Esophagus squamous epithelium (tissue), 4 donors: Measurements from ENCODE around the gene RHD.
"Not testable (repeated sequence)": the region's sequence is repeated elsewhere in the genome, so short reads cannot be mapped to it uniquely, and the experiment has no call there.

Experiments
- POLR2A ChIP-seq, 4 donors: fragments of 450-650 bp; IDR thresholded peaks; one replicate each; pipeline ENCODE4 v1.6.1; 2017; ENCODE audit warnings: antibody characterized with exemption in 4 of 4, mild to moderate bottlenecking in 4 of 4, moderate library complexity in 3 of 4
- TF ChIP-seq, protein P1 (sequence below), 6 experiments: fragments of 450-650 bp in 4 of 6; fragments of 200-600 bp in 2 of 6; sonication (generic) in 2 of 6; IDR thresholded peaks; one replicate each; pipeline ENCODE4 v1.5.1; 2016 to 2019; ENCODE audit warnings: antibody characterized with exemption in 6 of 6, mild to moderate bottlenecking in 4 of 6, moderate library complexity in 4 of 6

DNA sequence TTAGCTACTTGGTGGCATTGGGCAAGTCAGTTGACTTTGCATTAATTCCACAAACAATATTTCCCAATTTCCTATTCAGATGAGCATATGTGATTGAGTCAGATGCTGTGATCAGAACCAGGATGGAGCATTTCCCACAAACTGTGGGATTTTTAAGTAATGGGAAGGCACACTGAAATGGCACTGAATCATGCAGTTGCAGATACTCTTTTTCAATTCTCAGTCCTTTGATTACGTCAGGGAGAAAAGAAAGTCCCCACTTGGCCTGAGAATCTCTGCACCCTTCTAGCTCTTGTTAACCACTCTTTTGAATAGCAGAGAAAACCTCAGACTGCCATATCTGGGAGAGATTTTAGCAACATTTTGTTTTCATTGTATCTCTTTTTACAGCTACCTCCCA is 36.8 kb downstream of the RHD start:
- TF ChIP-seq, protein P1, sequence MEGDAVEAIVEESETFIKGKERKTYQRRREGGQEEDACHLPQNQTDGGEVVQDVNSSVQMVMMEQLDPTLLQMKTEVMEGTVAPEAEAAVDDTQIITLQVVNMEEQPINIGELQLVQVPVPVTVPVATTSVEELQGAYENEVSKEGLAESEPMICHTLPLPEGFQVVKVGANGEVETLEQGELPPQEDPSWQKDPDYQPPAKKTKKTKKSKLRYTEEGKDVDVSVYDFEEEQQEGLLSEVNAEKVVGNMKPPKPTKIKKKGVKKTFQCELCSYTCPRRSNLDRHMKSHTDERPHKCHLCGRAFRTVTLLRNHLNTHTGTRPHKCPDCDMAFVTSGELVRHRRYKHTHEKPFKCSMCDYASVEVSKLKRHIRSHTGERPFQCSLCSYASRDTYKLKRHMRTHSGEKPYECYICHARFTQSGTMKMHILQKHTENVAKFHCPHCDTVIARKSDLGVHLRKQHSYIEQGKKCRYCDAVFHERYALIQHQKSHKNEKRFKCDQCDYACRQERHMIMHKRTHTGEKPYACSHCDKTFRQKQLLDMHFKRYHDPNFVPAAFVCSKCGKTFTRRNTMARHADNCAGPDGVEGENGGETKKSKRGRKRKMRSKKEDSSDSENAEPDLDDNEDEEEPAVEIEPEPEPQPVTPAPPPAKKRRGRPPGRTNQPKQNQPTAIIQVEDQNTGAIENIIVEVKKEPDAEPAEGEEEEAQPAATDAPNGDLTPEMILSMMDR (IDR thresholded peaks at IDR 0.05) = not testable (repeated sequence)
- not testable (repeated sequence) for TF ChIP-seq POLR2A (IDR thresholded peaks at IDR 0.05)
